Epidermal melanocyte (primary cell): ENCODE results near the gene SYNGR3.
A peak's percentile ranks its signal among the peaks of the same experiment; 100 is the strongest.
"Not testable (repeated sequence)": the region's sequence is repeated elsewhere in the genome, so short reads cannot be mapped to it uniquely, and the experiment has no call there.

Experiments
- DNase-seq: peaks from one replicate; pipeline ENCODE4 v3.0.0; 2011; ENCODE audit warnings: low spot score; ENCODE audit not compliant: insufficient read length

Gene SYNGR3

DNA sequence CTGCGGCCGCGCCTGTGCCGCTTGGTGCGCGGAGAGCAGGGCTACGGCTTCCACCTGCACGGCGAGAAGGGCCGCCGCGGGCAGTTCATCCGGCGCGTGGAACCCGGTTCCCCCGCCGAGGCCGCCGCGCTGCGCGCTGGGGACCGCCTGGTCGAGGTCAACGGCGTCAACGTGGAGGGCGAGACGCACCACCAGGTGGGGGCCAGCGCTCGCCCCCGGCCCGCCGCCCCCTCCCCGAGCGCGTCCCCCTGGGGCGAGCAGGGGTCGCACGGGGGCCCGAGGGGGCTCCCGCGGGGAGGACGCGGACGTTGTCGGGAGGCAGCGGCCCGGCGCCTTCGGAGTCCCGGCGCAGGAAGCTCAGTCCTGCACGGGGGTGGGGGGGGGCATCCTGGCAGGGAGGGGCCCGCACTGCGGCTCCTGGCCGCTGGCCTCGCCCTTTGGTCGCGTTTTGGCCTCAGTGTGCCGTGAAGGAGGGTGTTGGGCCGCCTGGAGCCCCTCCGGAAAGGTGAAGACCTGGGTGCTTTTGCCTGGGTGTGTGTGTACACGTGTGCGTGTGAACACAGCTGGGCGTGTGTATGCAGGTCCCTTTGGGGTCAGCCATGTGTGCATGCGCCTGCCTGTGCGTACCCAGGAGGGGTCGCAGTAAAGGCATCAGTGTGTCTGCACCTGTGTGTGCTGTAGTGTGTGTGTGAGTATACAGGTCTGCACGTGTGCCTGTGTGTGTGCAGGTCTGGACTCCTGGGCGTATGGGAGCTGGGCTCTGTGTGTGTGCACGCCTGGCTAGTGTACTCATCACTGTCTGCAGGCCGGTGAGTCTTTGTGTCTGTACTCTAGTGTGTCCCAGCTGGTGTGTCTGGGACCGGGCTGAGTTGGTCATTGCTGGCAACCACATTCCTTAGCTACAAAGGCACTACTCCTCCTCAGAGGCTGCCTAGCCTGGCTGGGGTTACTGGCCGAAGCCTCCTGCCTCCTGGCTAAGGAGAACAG is 37.5 kb downstream of the SYNGR3 start:
- DNase-seq = no peak

- DNase-seq = no peak
Observed at GRCh38 chr16:2028146-2028545, 38.4 kb downstream of the SYNGR3 start.

- DNase-seq = no peak
Observed at GRCh38 chr16:2028620-2029220, 39.0 kb downstream of the SYNGR3 start.

GRCh38 chr16:2029350-2029749 is 39.6 kb downstream of the SYNGR3 start:
- no peak for DNase-seq

DNA sequence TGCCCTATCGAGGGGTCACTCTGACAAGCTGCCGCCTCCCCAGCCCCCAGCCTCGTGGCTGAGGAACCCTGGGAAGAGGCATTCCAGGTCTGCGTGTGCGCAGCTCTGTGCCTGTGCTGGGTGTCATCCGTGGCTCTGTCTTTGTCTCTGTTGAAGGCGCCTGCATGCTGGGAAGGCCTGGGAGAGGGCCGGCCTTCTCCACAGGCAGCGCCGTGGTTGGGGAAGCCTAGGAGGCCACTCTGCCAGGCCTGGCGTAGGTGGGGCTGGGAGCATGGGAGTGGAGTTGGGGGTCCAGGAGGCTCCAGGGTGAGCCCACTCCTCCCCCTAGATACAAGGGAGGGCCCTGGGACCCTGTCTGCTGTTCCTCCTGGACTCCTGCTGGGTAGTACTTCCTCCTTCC is 40.3 kb downstream of the SYNGR3 start:
- DNase-seq = no peak

DNA sequence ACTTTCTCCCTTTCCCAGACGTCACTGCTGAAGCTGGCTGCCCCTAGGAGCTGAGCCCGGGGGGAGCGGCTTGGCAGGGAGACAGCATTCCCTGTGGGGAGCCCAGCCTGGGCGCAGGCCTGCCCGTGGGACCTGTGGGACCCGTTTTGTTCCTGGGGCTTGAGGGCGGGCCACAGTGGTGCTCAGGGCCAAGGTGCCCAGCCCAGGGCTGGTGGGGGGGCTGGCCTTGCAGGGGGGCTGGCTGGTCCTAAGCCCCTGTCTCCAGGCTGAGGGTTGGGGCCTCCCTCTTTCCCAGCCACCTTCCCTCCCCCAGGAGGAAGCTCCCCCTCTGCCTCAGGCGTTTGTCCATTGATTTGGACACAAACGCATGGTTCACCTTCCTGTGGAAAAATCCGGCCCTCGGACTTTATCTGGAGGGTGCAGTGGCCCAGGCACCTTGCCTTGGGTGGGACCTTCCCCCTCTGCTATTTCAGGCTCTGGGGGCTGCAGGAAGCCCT is 41.4 kb downstream of the SYNGR3 start:
- DNase-seq = no peak

DNA sequence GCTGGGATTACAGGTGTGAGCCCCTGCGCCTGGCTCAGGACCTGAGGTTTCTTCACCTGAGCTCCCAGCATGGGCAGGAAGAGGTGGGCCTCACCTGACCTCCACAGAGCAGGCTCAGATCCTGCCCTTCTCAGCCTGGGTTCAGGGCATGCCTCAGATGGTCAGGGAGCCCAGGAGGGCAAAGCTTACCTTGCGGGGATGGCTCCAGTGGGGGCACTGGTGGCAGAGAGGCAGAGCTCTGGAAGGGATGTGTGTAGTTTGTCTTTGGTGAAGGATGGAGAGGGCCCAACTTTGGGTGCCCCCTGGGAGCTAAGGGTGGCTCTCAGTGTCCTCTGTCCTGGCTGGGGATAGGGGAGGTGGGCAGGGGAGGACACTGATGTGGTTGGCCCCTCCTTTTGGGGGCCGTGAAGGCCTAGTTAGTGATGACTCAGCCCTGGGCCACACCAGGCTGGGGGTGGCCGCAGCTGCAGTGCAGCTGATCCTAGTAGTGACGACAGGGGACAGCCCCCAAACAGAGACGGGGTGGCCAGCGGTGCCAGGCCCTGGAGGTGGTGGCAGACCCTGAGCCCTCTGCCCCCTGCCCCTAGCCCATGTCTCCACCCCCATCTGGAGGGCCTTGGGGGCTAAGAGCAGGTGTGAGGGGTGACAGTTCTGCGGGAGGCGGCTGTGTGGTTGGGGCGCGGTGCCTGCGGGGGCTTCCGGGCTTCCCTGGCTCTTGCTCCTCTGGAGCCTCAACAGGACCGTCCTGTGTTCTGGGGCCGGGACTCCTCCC is 42.7 kb downstream of the SYNGR3 start:
- DNase-seq = no peak

DNA sequence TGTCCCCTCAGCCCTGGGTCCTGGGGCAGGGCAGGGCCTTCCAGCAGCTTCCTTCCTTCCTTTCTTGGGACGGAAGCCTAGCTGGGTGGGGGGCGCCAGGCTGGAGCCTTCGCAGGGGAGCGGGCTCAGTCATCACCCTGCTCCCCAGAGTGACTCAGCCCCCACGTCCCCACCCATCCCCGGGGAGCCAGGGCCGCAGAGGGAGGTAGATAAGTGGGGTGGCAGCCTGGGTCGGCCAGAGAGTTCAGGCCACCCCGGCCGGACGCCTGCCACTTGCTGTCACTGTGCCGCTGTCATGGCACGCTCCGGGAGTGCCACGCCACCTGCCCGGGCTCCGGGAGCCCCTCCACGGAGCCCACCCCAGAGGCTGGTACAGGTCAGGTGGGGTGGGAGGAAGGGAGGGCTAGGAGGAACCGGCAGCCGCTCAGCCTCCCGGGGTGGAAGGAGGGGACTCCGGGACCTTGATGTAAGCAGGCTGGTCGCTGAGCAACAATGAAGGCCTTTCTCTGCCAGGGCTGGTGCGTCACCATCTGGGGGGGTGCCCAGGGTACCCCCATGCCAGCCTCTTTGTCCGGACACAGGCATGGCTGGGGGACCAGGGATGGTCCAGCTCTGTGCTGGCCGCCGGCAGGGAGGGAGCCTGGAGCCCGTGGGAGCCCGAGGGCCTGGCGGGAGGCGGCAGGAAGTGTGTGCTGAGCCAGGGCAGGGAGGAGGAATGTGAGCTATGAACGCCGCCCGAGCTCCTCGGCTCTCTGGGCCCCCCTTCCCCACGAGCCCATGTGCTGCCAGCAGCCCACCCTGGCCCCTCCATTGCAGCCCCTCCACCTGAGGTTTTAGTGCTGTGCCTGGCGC is 43.5 kb downstream of the SYNGR3 start:
- DNase-seq = peak; percentile 82

DNA sequence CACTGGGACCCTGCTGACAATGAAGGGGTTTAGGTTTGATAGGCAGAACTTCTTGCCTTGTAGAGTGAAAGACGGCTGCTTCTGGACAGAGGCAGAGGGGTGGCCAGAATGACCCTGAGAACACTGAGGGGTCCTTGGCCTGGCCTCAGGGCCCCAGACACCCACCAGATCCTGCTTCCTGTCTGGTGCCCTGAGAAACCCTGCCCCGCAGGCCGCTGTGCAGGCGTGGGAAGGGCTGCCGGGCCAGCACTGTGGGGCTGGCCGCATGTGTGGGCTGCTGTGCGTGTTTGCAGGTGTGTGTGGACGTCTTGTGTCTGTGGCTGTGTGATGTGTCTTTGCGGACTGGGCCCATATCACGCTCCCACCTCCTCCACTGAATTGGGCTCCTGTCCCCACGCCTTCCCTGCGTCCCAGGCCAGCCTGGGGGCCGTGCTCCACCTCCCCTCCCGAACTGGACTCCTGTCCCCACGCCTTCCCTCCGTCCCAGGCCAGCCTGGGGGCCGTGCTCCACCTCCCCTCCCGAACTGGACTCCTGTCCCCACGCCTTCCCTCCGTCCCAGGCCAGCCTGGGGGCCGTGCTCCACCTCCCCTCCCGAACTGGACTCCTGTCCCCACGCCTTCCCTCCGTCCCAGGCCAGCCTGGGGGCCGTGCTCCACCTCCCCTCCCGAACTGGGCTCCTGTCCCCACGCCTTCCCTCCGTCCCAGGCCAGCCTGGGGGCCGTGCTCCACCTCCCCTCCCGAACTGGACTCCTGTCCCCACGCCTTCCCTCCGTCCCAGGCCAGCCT is 44.3 kb downstream of the SYNGR3 start:
- not testable (repeated sequence) for DNase-seq

GRCh38 chr16:2034696-2035430 is 45.1 kb downstream of the SYNGR3 start:
- no peak for DNase-seq

GRCh38 chr16:2035431-2036199 is 45.8 kb downstream of the SYNGR3 start:
- no peak for DNase-seq

- DNase-seq = no peak
Observed at GRCh38 chr16:2036200-2036966, 46.6 kb downstream of the SYNGR3 start.

GRCh38 chr16:2037115-2037514 is 47.3 kb downstream of the SYNGR3 start:
- DNase-seq = no peak

DNA sequence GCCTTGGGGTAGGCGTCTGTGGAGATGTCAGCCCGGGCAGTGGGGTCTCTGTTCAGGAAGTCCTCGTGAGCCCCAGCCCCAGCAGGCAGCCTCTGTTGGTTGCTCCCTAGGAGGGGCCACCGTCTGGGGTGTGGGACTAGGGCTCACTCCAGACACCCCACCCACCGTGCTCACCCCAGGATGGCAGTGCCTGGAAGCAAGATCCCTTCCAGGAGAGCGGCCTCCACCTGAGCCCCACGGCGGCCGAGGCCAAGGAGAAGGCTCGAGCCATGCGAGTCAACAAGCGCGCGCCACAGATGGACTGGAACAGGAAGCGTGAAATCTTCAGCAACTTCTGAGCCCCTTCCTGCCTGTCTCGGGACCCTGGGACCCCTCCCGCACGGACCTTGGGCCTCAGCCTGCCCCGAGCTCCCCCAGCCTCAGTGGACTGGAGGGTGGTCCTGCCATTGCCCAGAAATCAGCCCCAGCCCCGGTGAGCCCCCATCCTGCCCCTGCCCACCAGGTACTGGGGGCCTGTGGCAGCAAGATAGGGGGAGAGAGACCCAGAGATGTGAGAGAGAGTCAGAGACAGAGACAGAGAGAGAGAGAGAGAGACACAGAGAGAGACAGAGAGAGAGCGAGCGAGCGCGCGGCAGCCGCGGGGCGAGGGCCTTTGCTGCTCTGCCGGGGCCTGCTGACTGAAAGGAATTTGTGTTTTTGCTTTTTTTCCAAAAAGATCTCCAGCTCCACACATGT is 48.0 kb downstream of the SYNGR3 start:
- no peak for DNase-seq

DNA sequence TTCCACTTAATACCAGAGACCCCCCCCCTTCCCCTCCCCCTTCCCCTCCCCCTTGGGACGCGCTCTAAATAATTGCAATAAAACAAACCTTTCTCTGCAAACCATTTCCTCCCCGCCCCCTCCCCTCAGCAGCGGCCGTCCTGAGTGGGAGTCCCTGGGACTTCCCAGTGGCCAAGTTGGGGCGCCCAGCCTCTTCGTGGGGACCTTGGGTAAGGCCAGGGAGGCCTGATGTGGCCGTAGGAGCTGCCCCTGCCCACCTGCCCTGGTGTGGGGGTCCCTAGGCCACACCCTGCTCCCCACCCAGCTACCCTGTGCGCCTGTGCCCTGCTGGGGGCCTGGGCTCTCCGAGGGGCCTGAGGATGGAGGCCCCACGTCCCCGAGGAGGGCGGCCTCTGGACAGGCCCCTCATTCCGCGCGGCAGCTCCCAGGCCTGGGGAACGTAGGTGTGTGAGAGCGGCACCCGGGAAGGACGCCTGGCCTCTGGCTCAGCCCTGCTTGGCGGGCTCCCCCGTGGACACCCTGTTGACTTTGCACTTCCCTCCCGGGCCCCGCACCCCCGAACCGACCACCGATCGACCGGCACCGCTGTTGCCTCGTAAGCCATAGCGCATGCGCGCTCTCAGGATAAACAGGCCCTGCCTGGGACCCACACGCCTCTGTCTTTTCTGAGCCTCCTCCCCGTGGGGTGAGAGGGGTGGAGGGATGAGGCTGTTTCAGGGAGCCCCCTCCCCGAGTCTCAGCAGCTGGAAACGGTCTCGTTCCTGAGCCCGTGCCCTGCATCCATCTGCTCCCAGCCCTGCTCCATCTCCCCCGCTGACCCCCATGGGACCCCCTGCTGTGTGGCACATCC is 48.8 kb downstream of the SYNGR3 start:
- no peak for DNase-seq
